T-helper 22 cell (primary cell): Measurements from ENCODE around the gene SAP25.

ENCODE experiments used
- DNase-seq: peaks from one replicate; pipeline ENCODE4 v3.0.0-alpha.2; 2020; ENCODE audit warnings: low read depth

SAP25 gene

GRCh38 chr7:100573691-100574361, at the start of gene SAP25:
Gene SAP25 (minus strand): TSS chr7:100573900. CDS start chr7:100573742, 158 bp downstream.
- no peak for DNase-seq

GRCh38 chr7:100621554-100621953, 47.9 kb upstream of the SAP25 start:
- DNase-seq = no peak

GRCh38 chr7:100620804-100621203, 47.1 kb upstream of the SAP25 start:
- DNase-seq = no peak

GRCh38 chr7:100620239-100620638, 46.5 kb upstream of the SAP25 start:
- no peak for DNase-seq

GRCh38 chr7:100614308-100614861, 40.7 kb upstream of the SAP25 start:
- DNase-seq = no peak

GRCh38 chr7:100613412-100614175, 39.9 kb upstream of the SAP25 start:
- no peak for DNase-seq

GRCh38 chr7:100612730-100613390, 39.2 kb upstream of the SAP25 start:
- DNase-seq = no peak

GRCh38 chr7:100611983-100612729, 38.5 kb upstream of the SAP25 start, which contains the start of gene MOSPD3:
Gene MOSPD3 (plus strand): TSS chr7:100612540. CDS start chr7:100612792, 252 bp downstream.
- peak; percentile 94 for DNase-seq

- DNase-seq = no peak
Measured at GRCh38 chr7:100609958-100610357, 36.3 kb upstream of the SAP25 start.

GRCh38 chr7:100607111-100607510, 33.4 kb upstream of the SAP25 start:
- DNase-seq = no peak

GRCh38 chr7:100606313-100606712, 32.6 kb upstream of the SAP25 start:
- DNase-seq = no peak

- DNase-seq = no peak
Measured at GRCh38 chr7:100604976-100605911, 31.5 kb upstream of the SAP25 start.

- DNase-seq = peak; percentile 75
Measured at GRCh38 chr7:100604028-100604975, 30.6 kb upstream of the SAP25 start.

GRCh38 chr7:100603726-100604027, 30.0 kb upstream of the SAP25 start:
- no peak for DNase-seq

GRCh38 chr7:100602889-100603725, 29.4 kb upstream of the SAP25 start:
- no peak for DNase-seq

GRCh38 chr7:100600730-100601038, 27.0 kb upstream of the SAP25 start:
- DNase-seq = no peak

- no peak for DNase-seq
Measured at GRCh38 chr7:100599911-100600729, 26.4 kb upstream of the SAP25 start.

GRCh38 chr7:100598425-100598824, 24.7 kb upstream of the SAP25 start:
- no peak for DNase-seq
